ENCODE results near the gene TAL1.
A peak's percentile ranks its signal among the peaks of the same experiment; 100 is the strongest.
"Not testable (repeated sequence)": the region's sequence is repeated elsewhere in the genome, so short reads cannot be mapped to it uniquely, and the experiment has no call there.

Gene TAL1

DNA sequence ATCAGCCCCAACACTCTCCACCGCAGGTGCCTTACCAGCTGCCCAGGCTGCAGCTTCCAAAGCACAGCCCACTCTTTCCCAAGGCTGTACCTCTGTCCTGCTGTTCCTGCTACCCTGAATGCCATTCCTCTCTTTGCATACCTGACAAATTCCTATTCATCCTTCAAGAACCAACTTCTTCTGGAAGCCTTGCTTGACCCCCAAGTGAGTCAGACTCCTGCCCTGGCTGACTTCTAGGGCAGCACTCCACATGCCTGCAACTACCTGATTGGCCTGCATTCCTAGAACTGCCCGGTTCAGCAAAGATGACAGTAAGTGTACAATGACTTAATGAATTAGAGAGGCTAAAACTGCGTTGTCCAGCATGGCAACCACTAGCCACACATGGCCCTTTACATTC, 21.4 kb downstream of the TAL1 start:
- no peak overlapping the region for H3K4me3 ChIP-seq (replicated peaks in 1 of 2; ENCODE audit: low read depth in 2 of 2, low read length in 2 of 2)
- no peak for DNase-seq (ENCODE audit: low read depth in 2 of 2)
- TF ChIP-seq, protein P1, sequence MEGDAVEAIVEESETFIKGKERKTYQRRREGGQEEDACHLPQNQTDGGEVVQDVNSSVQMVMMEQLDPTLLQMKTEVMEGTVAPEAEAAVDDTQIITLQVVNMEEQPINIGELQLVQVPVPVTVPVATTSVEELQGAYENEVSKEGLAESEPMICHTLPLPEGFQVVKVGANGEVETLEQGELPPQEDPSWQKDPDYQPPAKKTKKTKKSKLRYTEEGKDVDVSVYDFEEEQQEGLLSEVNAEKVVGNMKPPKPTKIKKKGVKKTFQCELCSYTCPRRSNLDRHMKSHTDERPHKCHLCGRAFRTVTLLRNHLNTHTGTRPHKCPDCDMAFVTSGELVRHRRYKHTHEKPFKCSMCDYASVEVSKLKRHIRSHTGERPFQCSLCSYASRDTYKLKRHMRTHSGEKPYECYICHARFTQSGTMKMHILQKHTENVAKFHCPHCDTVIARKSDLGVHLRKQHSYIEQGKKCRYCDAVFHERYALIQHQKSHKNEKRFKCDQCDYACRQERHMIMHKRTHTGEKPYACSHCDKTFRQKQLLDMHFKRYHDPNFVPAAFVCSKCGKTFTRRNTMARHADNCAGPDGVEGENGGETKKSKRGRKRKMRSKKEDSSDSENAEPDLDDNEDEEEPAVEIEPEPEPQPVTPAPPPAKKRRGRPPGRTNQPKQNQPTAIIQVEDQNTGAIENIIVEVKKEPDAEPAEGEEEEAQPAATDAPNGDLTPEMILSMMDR (IDR thresholded peaks at IDR 0.05; ENCODE audit: low read depth, low read length) = no peak

DNA sequence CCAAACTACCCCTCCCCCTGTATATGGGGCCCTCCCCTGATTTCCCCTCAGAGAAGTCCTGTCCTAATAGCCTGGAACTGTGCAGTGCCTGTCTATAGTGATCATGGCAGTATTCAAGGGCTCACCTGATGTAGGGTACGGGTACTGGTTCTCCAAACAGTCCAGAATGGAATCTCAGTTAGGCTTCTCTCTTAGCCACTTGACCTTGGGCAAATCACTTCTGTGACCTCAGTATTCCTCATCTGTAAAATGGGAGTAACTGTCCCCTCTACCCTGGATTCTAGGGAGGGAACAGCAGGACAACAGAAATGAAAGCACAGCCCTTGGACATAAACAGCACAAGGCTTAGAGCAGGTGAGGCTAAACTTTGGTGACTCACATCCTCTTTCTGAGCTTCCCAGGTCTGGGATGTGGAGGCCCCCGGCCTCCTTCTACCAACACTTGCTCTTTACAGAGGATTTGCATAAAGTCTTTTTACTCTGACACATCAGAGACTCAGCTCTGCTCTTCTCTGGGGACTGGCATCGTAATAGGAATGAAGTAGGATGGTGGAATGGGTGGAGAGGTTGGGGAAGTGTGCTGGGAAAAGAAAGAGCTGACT, 22.2 kb downstream of the TAL1 start:
- no peak overlapping the region for H3K4me3 ChIP-seq (replicated peaks in 1 of 2; ENCODE audit: low read depth in 2 of 2, low read length in 2 of 2)
- TF ChIP-seq, protein P1 (IDR thresholded peaks at IDR 0.05; ENCODE audit: low read depth, low read length) = no peak
- DNase-seq (ENCODE audit: low read depth in 2 of 2) = no peak

- DNase-seq (ENCODE audit: low read depth in 2 of 2) = no peak
- TF ChIP-seq, protein P1 (IDR thresholded peaks at IDR 0.05; ENCODE audit: low read depth, low read length) = no peak
- H3K4me3 ChIP-seq (replicated peaks in 1 of 2; ENCODE audit: low read depth in 2 of 2, low read length in 2 of 2) = no peak overlapping the region
Measured at GRCh38 chr1:47209091-47209490, 22.9 kb downstream of the TAL1 start.

GRCh38 chr1:47208374-47208850, 23.6 kb downstream of the TAL1 start:
- DNase-seq (ENCODE audit: low read depth in 2 of 2) = no peak
- H3K4me3 ChIP-seq (replicated peaks in 1 of 2; ENCODE audit: low read depth in 2 of 2, low read length in 2 of 2) = no peak overlapping the region
- TF ChIP-seq, protein P1 (IDR thresholded peaks at IDR 0.05; ENCODE audit: low read depth, low read length) = no peak

GRCh38 chr1:47207803-47208373, 24.1 kb downstream of the TAL1 start:
- DNase-seq (ENCODE audit: low read depth in 2 of 2) = peak in 1 of 2 donors; percentile 37
- TF ChIP-seq, protein P1 (IDR thresholded peaks at IDR 0.05; ENCODE audit: low read depth, low read length) = no peak
- no peak overlapping the region for H3K4me3 ChIP-seq (replicated peaks in 1 of 2; ENCODE audit: low read depth in 2 of 2, low read length in 2 of 2)

DNA sequence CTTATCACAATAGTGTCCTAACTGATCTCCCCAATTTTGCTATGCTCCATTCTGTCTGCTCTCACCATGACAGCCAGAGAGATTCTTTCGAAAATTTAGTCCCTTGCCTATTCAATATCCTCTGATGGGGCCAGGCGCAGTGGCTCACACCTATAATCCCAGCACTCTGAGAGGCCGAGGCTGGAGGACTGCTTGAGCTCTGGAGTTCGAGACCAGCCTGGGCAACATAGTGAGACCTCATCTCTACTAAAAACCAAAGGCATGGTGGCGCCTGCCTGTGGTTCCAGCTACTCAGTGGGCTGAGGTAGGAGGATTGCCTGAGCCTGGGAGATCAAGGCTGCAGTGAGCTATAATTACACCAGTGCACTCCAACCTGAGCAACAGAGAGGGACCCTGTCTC, 26.1 kb downstream of the TAL1 start:
- no peak overlapping the region for H3K4me3 ChIP-seq (replicated peaks in 1 of 2; ENCODE audit: low read depth in 2 of 2, low read length in 2 of 2)
- DNase-seq (ENCODE audit: low read depth in 2 of 2) = no peak
- TF ChIP-seq, protein P1 (IDR thresholded peaks at IDR 0.05; ENCODE audit: low read depth, low read length) = no peak

GRCh38 chr1:47203504-47203903, 28.5 kb downstream of the TAL1 start:
- not testable (repeated sequence) for DNase-seq (ENCODE audit: low read depth in 2 of 2); H3K4me3 ChIP-seq (replicated peaks in 1 of 2; ENCODE audit: low read depth in 2 of 2, low read length in 2 of 2)
